ENCODE data around the gene LUZP2. TPM values are rescaled to one million over a fixed set of nuclear protein-coding genes. Genes with fewer than 3 reads are reported as not detected.

LUZP2 gene
- total and polyA plus RNA-seq, 2 of the 8 experiments (the other 6 are each of a cell fraction or from before 2014, with no cell fraction given), result 0.79 to 1.5 TPM

DNA sequence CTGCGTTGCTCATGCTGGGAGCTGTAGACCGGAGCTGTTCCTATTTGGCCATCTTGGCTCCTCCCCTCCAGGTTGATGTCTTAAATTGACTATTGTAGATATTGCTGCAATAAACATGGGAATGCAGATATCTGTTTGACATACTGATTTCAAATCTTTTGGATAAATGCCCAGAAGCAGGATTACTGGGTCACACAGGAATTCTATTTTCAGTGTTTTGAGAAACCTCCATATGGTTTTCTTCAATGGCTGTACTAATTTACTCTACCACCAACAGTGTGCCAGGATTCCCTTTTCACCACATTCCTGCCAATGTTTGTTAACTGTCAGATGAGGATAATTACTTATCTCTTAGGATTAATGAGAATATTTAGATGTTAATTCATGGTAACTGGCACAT, 467.0 kb downstream of the LUZP2 start:
- Histone ChIP-seq H3K36me3 (ENCODE audit: control insufficient read depth in 2 of 4, insufficient read depth in 4 of 4, low read length in 3 of 4) (no peaks in the 10 kb centered on the region), H3K23me2 (ENCODE audit: low read depth, low read length) (no peaks in the 10 kb centered on the region), H3K4me3 (ENCODE audit: extremely low read depth in 1 of 4, insufficient read depth in 2 of 4, low read depth in 3 of 4, low read length in 4 of 4) (no peak overlapping the region), H3K56ac (replicated peaks; ENCODE audit: insufficient read length, low read depth, low read length) (no peak overlapping the region), H3K4ac (replicated peaks; ENCODE audit: insufficient read length, low read depth, low read length) (no peak overlapping the region), H3K79me2 (ENCODE audit: control insufficient read depth in 1 of 2, insufficient read depth in 2 of 2, low read length in 2 of 2) (no peaks in the 10 kb centered on the region), H4K5ac (ENCODE audit: insufficient read length, low read depth, low read length) (no peak overlapping the region), H3K79me1 (ENCODE audit: low read depth, low read length) (no peaks in the 10 kb centered on the region), H4K91ac (replicated peaks; ENCODE audit: insufficient read length, low read length) (no peak overlapping the region), H2BK120ac (replicated peaks; ENCODE audit: low read depth, low read length) (no peak overlapping the region), H2BK12ac (ENCODE audit: low read depth, low read length) (no peak overlapping the region), H3K14ac (ENCODE audit: insufficient read length) (no peak overlapping the region), H3K9me3 (ENCODE audit: insufficient read depth in 2 of 2, low read depth in 1 of 2, low read length in 1 of 2) (peaks cover 4 to 8% of the 10 kb centered on the region in 2 experiments; a peak in 1 of 4 replicates), H2AK5ac (ENCODE audit: low read depth, low read length) (no peak overlapping the region), H3K18ac (ENCODE audit: extremely low read depth, low read length) (no peak overlapping the region), H3K23ac (ENCODE audit: insufficient read length) (no peak overlapping the region), H3K4me1 (replicated peaks in 1 of 4; ENCODE audit: control insufficient read depth in 3 of 4, insufficient read depth in 4 of 4, low read length in 3 of 4) (no peaks in the 10 kb centered on the region), H4K8ac (ENCODE audit: extremely low read depth, insufficient read depth, low read length) (no peak overlapping the region), H3K9ac (replicated peaks in 1 of 4; ENCODE audit: extremely low read depth in 1 of 4, low read depth in 3 of 4, low read length in 3 of 4) (no peak overlapping the region), H3K4me2 (ENCODE audit: insufficient read depth in 1 of 2, low read depth in 2 of 2, low read length in 2 of 2) (no peak overlapping the region), H4K20me1 (replicated peaks in 1 of 2; ENCODE audit: control insufficient read depth in 1 of 2, insufficient read depth in 2 of 2, low read length in 2 of 2) (no peaks in the 10 kb centered on the region), H2BK5ac (ENCODE audit: low read depth, low read length) (no peak overlapping the region), H2AFZ (ENCODE audit: low read length) (no peak overlapping the region), H3K27me3 (replicated peaks in 1 of 4; ENCODE audit: control insufficient read depth in 3 of 4, extremely low read depth in 1 of 4, insufficient read depth in 3 of 4, low read length in 3 of 4) (no peaks in the 10 kb centered on the region), H2BK20ac (ENCODE audit: low read length) (no peak overlapping the region), H3K27ac (ENCODE audit: low read depth, low read length) (no peak overlapping the region), H2BK15ac (ENCODE audit: low read length) (no peak overlapping the region)
- FAIRE-seq, result no peak
- DNase-seq (ENCODE audit: low read depth in 1 of 2, low spot score in 2 of 2), result no peak
- no CpG with 5 or more reads among the region's 2 CpGs for WGBS, 2 experiments (ENCODE audit: extremely low coverage in 1 of 2, insufficient coverage in 1 of 2, insufficient read length in 1 of 2, insufficient replicate concordance in 2 of 2, low coverage in 1 of 2, low lambda C conversion rate in 2 of 2, missing lambda C conversion rate in 1 of 2)
- TF ChIP-seq EP300 (IDR thresholded peaks at IDR 0.05; ENCODE audit: borderline replicate concordance in 1 of 2, low read depth in 2 of 2, low read length in 2 of 2), result no peak
- TF ChIP-seq YY1 (IDR thresholded peaks at IDR 0.05; ENCODE audit: low read depth, low read length), result no peak
- TF ChIP-seq TEAD4 (IDR thresholded peaks at IDR 0.05; ENCODE audit: low read depth, low read length), result no peak
- ChIA-PET POLR2A (ENCODE audit: partially characterized antibody) (no interaction called here), CTCF (ENCODE audit: partially characterized antibody) (no interaction called here)

Measured in H1 (cell line).